Neutrophil (primary cell): ENCODE measurements around the gene P3R3URF.

ENCODE experiments used
- H3K27ac ChIP-seq: fragments of 200-600 bp; sonication (generic); 2 replicates; pipeline ENCODE4 v1.5.1; 2016; ENCODE audit warnings: mild to moderate bottlenecking, moderate library complexity
- H3K27me3 ChIP-seq: fragments of 200-600 bp; sonication (generic); 2 replicates; pipeline ENCODE4 v1.6.0; 2016; ENCODE audit warnings: mild to moderate bottlenecking
- H3K36me3 ChIP-seq: fragments of 200-600 bp; sonication (generic); 2 replicates; pipeline ENCODE4 v1.5.1; 2017
- H3K4me1 ChIP-seq, 2 experiments: fragments of 200-600 bp in 1 of 2; sonication (generic) in 1 of 2; 1 replicate in 1 of 2; 2 replicates in 1 of 2; pipeline versions ENCODE4 v1.5.1 to v1.6.1; 2013 to 2016; ENCODE audit warnings: low read depth in 1 of 2, low read length in 1 of 2, mild to moderate bottlenecking in 1 of 2, moderate library complexity in 1 of 2; ENCODE audit not compliant: control insufficient read depth in 1 of 2, insufficient read depth in 1 of 2
- H3K4me3 ChIP-seq, 2 experiments: fragments of 200-600 bp in 1 of 2; sonication (generic) in 1 of 2; 1 replicate in 1 of 2; 2 replicates in 1 of 2; pipeline ENCODE4 v1.5.1; 2013 to 2016; ENCODE audit warnings: low read depth in 1 of 2, low read length in 1 of 2, mild to moderate bottlenecking in 1 of 2, moderate library complexity in 1 of 2
- H3K9me3 ChIP-seq: fragments of 200-600 bp; sonication (generic); 2 replicates; pipeline ENCODE4 v1.5.1; 2016
- CTCF ChIP-seq: fragments of 200-600 bp; sonication (generic); IDR thresholded peaks from 2 replicates; pipeline ENCODE4 v1.5.1; 2016; ENCODE audit warnings: antibody characterized with exemption

P3R3URF gene

GRCh38 chr1:46150085-46150484, 26.2 kb downstream of the P3R3URF start:
- Histone ChIP-seq H3K9me3 (no peaks in the 10 kb centered on the region), H3K27me3 (no peaks in the 10 kb centered on the region), H3K4me3 (no peak overlapping the region), H3K4me1 (no peaks in the 10 kb centered on the region), H3K36me3 (no peaks in the 10 kb centered on the region), H3K27ac (no peak overlapping the region)
- TF ChIP-seq CTCF: no peak

GRCh38 chr1:46148318-46148717, 28.0 kb downstream of the P3R3URF start:
- Histone ChIP-seq H3K27me3 (no peaks in the 10 kb centered on the region), H3K4me3 (no peak overlapping the region), H3K36me3 (no peaks in the 10 kb centered on the region), H3K4me1 (no peaks in the 10 kb centered on the region), H3K9me3 (no peaks in the 10 kb centered on the region), H3K27ac (no peak overlapping the region)
- TF ChIP-seq CTCF: no peak

GRCh38 chr1:46137916-46138315, 38.4 kb downstream of the P3R3URF start:
- no peaks in the 10 kb centered on the region for H3K9me3 ChIP-seq

GRCh38 chr1:46136711-46137110, 39.6 kb downstream of the P3R3URF start:
- Histone ChIP-seq H3K27me3 (peaks cover 53% of the 10 kb centered on the region), H3K4me1 (peaks cover 13 to 19% of the 10 kb centered on the region in 2 experiments), H3K4me3 (no peak overlapping the region), H3K27ac (no peak overlapping the region), H3K9me3 (no peaks in the 10 kb centered on the region), H3K36me3 (no peaks in the 10 kb centered on the region)
- TF ChIP-seq CTCF: no peak

More at GRCh38 chr1:46137916-46138315, 38.4 kb downstream of the P3R3URF start:
- Histone ChIP-seq H3K36me3 (no peaks in the 10 kb centered on the region), H3K27ac (no peak overlapping the region), H3K4me1 (peaks cover 5 to 7% of the 10 kb centered on the region in 2 experiments), H3K27me3 (peaks cover 41% of the 10 kb centered on the region), H3K4me3 (no peak overlapping the region)
- no peak for TF ChIP-seq CTCF

GRCh38 chr1:46134660-46135331, 41.5 kb downstream of the P3R3URF start:
- Histone ChIP-seq H3K4me3 (no peak overlapping the region), H3K9me3 (no peaks in the 10 kb centered on the region), H3K27me3 (peaks cover 72% of the 10 kb centered on the region), H3K27ac (no peak overlapping the region), H3K4me1 (peaks cover 22% of the 10 kb centered on the region in 2 experiments), H3K36me3 (no peaks in the 10 kb centered on the region)
- TF ChIP-seq CTCF: no peak
